Measurements from ENCODE around the gene SFT2D3. TPM values are rescaled to one million over a fixed set of nuclear protein-coding genes. Genes with fewer than 3 reads are reported as not detected.

SFT2D3 gene
- total RNA-seq, 1 experiment from 2014 or later: 11.4 TPM

DNA sequence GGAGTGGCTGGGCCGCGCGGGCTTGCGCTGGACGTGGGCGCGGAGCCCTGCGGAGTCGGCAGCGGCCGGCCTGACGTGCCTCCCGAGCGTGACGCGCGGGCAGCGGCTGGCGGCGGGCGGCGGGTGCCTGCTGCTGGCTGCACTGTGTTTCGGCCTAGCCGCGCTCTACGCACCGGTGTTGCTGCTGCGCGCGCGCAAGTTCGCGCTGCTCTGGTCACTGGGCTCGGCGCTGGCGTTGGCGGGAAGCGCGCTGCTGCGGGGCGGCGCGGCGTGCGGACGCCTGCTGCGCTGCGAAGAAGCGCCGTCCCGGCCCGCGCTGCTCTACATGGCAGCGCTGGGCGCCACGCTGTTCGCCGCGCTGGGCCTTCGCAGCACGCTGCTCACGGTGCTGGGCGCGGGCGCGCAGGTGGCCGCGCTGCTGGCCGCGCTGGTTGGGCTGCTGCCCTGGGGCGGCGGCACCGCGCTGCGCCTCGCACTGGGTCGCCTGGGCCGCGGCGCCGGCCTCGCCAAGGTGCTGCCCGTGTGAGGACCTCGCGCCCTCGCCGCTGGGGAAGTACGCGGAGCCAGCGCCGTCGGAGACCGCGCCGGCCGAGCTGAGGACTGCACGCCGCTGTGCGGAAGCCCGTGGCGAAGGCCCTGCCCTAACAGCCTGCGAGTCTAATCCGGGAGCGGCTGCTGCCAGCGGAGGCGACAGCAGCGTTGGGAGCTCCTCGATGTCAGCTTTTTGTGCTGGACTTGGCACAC is 526 bp downstream of the SFT2D3 start:
- Histone ChIP-seq H3K36me3 (peaks cover 49% of the 10 kb centered on the region), H3K4me3 (peak overlapping the region; percentile 97), H3K27me3 (replicated peaks) (no peaks in the 10 kb centered on the region), H3K9me3 (replicated peaks) (peaks cover 5% of the 10 kb centered on the region; the same call in 1 of the 2 replicates), H3K27ac (peak overlapping the region; percentile 90), H3K4me1 (replicated peaks) (peaks cover 29% of the 10 kb centered on the region)
- peak; percentile 78 to 80 for DNase-seq (ENCODE audit: low read depth in 1 of 2, low spot score in 2 of 2)

- Histone ChIP-seq H3K36me3 (peaks cover 53% of the 10 kb centered on the region), H3K27me3 (replicated peaks) (no peaks in the 10 kb centered on the region), H3K4me3 (peak overlapping the region; percentile 97), H3K27ac (peak overlapping the region; percentile 90), H3K9me3 (replicated peaks) (peaks cover 5% of the 10 kb centered on the region; the same call in 1 of the 2 replicates), H3K4me1 (replicated peaks) (peaks cover 32% of the 10 kb centered on the region)
- DNase-seq (ENCODE audit: low read depth in 1 of 2, low spot score in 2 of 2): no peak
These were observed 1.2 kb downstream of the SFT2D3 start for GRCh38 chr2:127702395-127703009.

- no peak for DNase-seq (ENCODE audit: low read depth in 1 of 2, low spot score in 2 of 2)
- Histone ChIP-seq H3K4me1 (replicated peaks) (peaks cover 40% of the 10 kb centered on the region), H3K27me3 (replicated peaks) (no peaks in the 10 kb centered on the region), H3K4me3 (no peak overlapping the region), H3K27ac (no peak overlapping the region), H3K36me3 (peaks cover 59% of the 10 kb centered on the region), H3K9me3 (replicated peaks) (peaks cover 5% of the 10 kb centered on the region; the same call in 1 of the 2 replicates)
These were observed 2.0 kb downstream of the SFT2D3 start for GRCh38 chr2:127703282-127703681.

DNA sequence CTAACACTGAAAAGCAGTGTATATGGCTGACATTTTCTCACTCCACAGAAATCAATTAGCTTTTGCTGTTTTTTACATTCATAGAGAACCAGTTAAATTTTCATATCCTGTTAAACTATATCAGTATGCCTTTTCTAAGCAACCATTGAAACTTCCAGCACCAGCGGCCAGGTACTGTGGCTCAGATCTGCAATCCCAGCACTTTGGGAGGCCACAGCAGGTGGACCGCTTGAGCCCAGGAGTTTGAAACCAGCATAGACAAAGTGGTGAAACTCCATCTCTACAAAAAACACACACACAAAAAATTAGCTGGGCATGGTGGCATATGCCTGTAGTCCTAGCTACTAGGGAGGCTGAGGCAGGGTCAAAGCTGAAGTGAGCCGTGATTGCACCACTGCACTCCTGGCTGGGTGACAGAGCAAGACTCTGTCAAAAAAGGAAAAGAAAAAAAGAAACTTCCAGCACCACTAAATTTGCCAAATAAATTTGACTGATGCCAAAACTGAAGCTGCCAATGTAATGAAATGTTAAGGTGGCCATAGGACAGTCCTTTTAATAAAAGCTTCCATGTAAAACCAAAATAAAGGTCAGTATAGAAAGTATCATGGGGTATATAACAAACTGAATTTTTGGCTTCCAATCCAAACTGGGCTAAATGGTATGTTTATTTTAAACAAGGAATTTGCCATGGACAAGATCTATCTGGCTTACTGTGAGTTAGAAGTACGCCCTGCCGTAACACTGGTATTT is 3.5 kb downstream of the SFT2D3 start:
- Histone ChIP-seq H3K36me3 (peaks cover 73% of the 10 kb centered on the region), H3K27me3 (replicated peaks) (no peaks in the 10 kb centered on the region), H3K27ac (no peak overlapping the region), H3K9me3 (replicated peaks) (peaks cover 5% of the 10 kb centered on the region; the same call in 1 of the 2 replicates), H3K4me1 (replicated peaks) (peaks cover 47% of the 10 kb centered on the region), H3K4me3 (no peak overlapping the region)
- no peak for DNase-seq (ENCODE audit: low read depth in 1 of 2, low spot score in 2 of 2)

GRCh38 chr2:127705391-127706065 is 4.2 kb downstream of the SFT2D3 start:
- no peak overlapping the region for H3K4me3 ChIP-seq
- peaks cover 5% of the 10 kb centered on the region; the same call in 1 of the 2 replicates for H3K9me3 ChIP-seq (replicated peaks)
- no peak overlapping the region for H3K27ac ChIP-seq
- no peak for DNase-seq (ENCODE audit: low read depth in 1 of 2, low spot score in 2 of 2)
- H3K27me3 ChIP-seq (replicated peaks): no peaks in the 10 kb centered on the region
- H3K4me1 ChIP-seq (replicated peaks): peaks cover 43% of the 10 kb centered on the region
- peaks cover 73% of the 10 kb centered on the region for H3K36me3 ChIP-seq

- Histone ChIP-seq H3K9me3 (replicated peaks) (peaks cover 5% of the 10 kb centered on the region; the same call in 1 of the 2 replicates), H3K4me1 (replicated peaks) (peaks cover 37% of the 10 kb centered on the region), H3K36me3 (peaks cover 72% of the 10 kb centered on the region), H3K27me3 (replicated peaks) (no peaks in the 10 kb centered on the region), H3K27ac (no peak overlapping the region), H3K4me3 (no peak overlapping the region)
- no peak for DNase-seq (ENCODE audit: low read depth in 1 of 2, low spot score in 2 of 2)
These were observed 5.1 kb downstream of the SFT2D3 start for GRCh38 chr2:127706215-127706990.

GRCh38 chr2:127707890-127708648 is 6.8 kb downstream of the SFT2D3 start:
- Histone ChIP-seq H3K4me3 (no peak overlapping the region), H3K36me3 (peaks cover 62% of the 10 kb centered on the region), H3K9me3 (replicated peaks) (no peaks in the 10 kb centered on the region), H3K4me1 (replicated peaks) (peaks cover 21% of the 10 kb centered on the region), H3K27me3 (replicated peaks) (no peaks in the 10 kb centered on the region), H3K27ac (no peak overlapping the region)
- DNase-seq (ENCODE audit: low read depth in 1 of 2, low spot score in 2 of 2): peak; percentile 80 to 89

DNA sequence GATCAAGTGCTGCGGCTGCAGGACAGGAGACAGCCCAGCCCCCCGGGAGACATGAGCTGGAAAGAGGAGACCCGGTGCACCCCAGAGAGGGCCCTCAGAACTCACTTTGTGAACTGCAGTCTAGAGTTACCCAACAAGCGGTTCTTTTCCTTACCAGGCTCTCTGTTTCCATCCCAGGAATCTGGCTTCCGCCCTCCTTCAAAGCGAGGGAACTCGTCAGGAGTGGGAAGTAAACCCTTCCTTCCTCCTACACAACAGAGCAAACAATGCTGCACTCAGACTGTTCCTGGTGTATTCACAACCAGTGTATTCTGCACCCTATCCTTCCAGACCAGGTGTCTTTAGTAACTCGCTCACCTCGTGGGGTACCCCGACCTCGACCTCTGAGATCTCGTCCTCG is 8.0 kb downstream of the SFT2D3 start:
- H3K36me3 ChIP-seq: peaks cover 69% of the 10 kb centered on the region
- H3K4me1 ChIP-seq (replicated peaks): peaks cover 18% of the 10 kb centered on the region
- no peak overlapping the region for H3K4me3 ChIP-seq
- H3K27me3 ChIP-seq (replicated peaks): no peaks in the 10 kb centered on the region
- DNase-seq (ENCODE audit: low read depth in 1 of 2, low spot score in 2 of 2): no peak
- H3K27ac ChIP-seq: no peak overlapping the region
- no peaks in the 10 kb centered on the region for H3K9me3 ChIP-seq (replicated peaks)

DNA sequence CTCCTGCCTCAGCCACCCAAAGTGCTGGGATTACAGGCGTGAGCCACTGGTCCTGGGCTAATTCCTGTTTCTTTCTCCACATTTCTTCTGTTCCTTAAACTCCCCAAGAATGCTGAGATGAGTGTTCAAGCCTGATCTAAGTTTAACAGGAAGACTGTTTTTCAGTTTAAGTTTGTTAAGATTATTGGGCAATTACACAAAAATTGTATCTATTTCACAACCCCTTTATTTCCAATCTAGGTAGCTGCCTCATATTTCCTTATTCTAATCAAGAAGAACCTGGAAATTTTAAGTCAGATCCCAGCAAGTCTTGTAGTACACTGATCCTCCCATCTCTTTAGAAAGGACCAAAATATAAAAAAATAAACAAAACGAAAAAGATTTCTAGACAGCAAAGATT is 11.7 kb downstream of the SFT2D3 start:
- no peaks in the 10 kb centered on the region for H3K9me3 ChIP-seq (replicated peaks)
- H3K27ac ChIP-seq: no peak overlapping the region
- H3K4me1 ChIP-seq (replicated peaks): peaks cover 10% of the 10 kb centered on the region
- no peaks in the 10 kb centered on the region for H3K27me3 ChIP-seq (replicated peaks)
- no peak overlapping the region for H3K4me3 ChIP-seq
- no peak for DNase-seq (ENCODE audit: low read depth in 1 of 2, low spot score in 2 of 2)
- peaks cover 46% of the 10 kb centered on the region for H3K36me3 ChIP-seq

DNA sequence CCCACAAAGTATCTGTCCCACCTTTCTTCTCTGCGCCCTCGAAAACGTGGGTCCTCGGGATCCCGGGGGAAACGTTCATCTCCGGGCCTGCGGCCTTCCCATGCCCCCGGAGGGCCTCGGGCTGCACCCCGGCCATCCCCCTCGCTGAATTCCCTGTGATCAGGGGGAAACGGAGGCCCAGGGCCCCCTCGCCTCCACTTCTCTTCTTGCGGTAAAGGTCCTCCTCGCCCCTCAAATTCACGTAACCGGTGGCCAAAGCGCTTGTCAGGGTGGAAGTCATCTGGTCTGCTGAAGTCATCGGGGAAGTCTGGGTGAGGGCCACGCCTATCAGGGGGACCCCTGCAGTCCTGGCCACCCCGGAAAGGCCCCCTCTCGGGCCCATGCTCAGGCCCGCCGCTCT is 12.3 kb downstream of the SFT2D3 start:
- Histone ChIP-seq H3K9me3 (replicated peaks) (no peaks in the 10 kb centered on the region), H3K27me3 (replicated peaks) (no peaks in the 10 kb centered on the region), H3K4me3 (no peak overlapping the region), H3K27ac (no peak overlapping the region), H3K36me3 (peaks cover 48% of the 10 kb centered on the region), H3K4me1 (replicated peaks) (peaks cover 4% of the 10 kb centered on the region)
- no peak for DNase-seq (ENCODE audit: low read depth in 1 of 2, low spot score in 2 of 2)

- Histone ChIP-seq H3K27ac (no peak overlapping the region), H3K4me1 (replicated peaks) (peaks cover under 1% of the 10 kb centered on the region; the same call in 1 of the 2 replicates), H3K36me3 (peaks cover 59% of the 10 kb centered on the region), H3K27me3 (replicated peaks) (no peaks in the 10 kb centered on the region), H3K4me3 (no peak overlapping the region), H3K9me3 (replicated peaks) (no peaks in the 10 kb centered on the region)
- no peak for DNase-seq (ENCODE audit: low read depth in 1 of 2, low spot score in 2 of 2)
These were observed 14.6 kb downstream of the SFT2D3 start for GRCh38 chr2:127715778-127716449.

DNA sequence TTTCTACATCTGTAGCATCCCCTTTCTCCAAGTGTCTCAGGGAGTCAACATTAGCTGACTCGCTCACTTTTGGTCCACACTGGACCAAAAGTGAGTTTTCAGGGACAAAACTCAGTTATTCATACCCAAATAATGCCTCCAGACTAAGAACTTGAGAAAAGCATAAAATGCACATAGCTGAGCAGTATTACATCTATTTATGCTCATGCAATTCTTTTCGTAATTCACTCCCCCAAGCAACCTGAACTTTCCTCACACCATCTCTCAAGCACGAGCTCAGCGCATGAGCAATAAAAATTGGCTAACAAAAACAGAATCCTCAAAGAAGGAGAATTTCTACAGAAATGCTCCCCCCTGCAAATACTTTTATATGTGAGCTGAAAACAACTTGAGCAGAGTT is 17.0 kb downstream of the SFT2D3 start:
- Histone ChIP-seq H3K4me1 (replicated peaks) (peaks cover 16% of the 10 kb centered on the region), H3K36me3 (peaks cover 71% of the 10 kb centered on the region)
- DNase-seq (ENCODE audit: low read depth in 1 of 2, low spot score in 2 of 2): no peak

More for the DNA sequence above, 17.0 kb downstream of the SFT2D3 start:
- Histone ChIP-seq H3K9me3 (replicated peaks) (no peaks in the 10 kb centered on the region), H3K27ac (no peak overlapping the region), H3K27me3 (replicated peaks) (no peaks in the 10 kb centered on the region), H3K4me3 (no peak overlapping the region)
